NK-92 (cell line): Measurements from ENCODE around the gene HIVEP2.

Experiments used
- DNase-seq: peaks from one replicate; lab custom pipeline; 2025; ENCODE audit not compliant: unreplicated experiment; lab: John Stamatoyannopoulos, UW

HIVEP2 gene

GRCh38 chr6:142823256-142823902 is 121.6 kb downstream of the HIVEP2 start:
- no peak for DNase-seq

- DNase-seq, result no peak
Observed at GRCh38 chr6:142822842-142823241, 122.1 kb downstream of the HIVEP2 start.

GRCh38 chr6:142822383-142822782 is 122.6 kb downstream of the HIVEP2 start:
- no peak for DNase-seq

GRCh38 chr6:142821860-142822259 is 123.1 kb downstream of the HIVEP2 start:
- DNase-seq, result no peak

GRCh38 chr6:142821164-142821716 is 123.7 kb downstream of the HIVEP2 start:
- DNase-seq, result no peak

- no peak for DNase-seq
Observed at GRCh38 chr6:142820338-142821051, 124.5 kb downstream of the HIVEP2 start.

- DNase-seq, result no peak
Observed at GRCh38 chr6:142819603-142820337, 125.2 kb downstream of the HIVEP2 start.

- no peak for DNase-seq
Observed at GRCh38 chr6:142816486-142816885, 128.5 kb downstream of the HIVEP2 start.

GRCh38 chr6:142816031-142816430 is 128.9 kb downstream of the HIVEP2 start:
- DNase-seq, result no peak

GRCh38 chr6:142811923-142812322 is 133.1 kb downstream of the HIVEP2 start:
- DNase-seq, result no peak

- no peak for DNase-seq
Observed at GRCh38 chr6:142810952-142811514, 133.9 kb downstream of the HIVEP2 start.

- no peak for DNase-seq
Observed at GRCh38 chr6:142809947-142810346, 135.0 kb downstream of the HIVEP2 start.

- no peak for DNase-seq
Observed at GRCh38 chr6:142808405-142809061, 136.4 kb downstream of the HIVEP2 start.

- no peak for DNase-seq
Observed at GRCh38 chr6:142805042-142805441, 139.9 kb downstream of the HIVEP2 start.

GRCh38 chr6:142804490-142804889 is 140.5 kb downstream of the HIVEP2 start:
- DNase-seq, result no peak

GRCh38 chr6:142803495-142804058 is 141.4 kb downstream of the HIVEP2 start:
- no peak for DNase-seq

GRCh38 chr6:142803032-142803431 is 141.9 kb downstream of the HIVEP2 start:
- no peak for DNase-seq

GRCh38 chr6:142802124-142802523 is 142.9 kb downstream of the HIVEP2 start:
- DNase-seq, result no peak

- DNase-seq, result no peak
Observed at GRCh38 chr6:142800240-142800639, 144.7 kb downstream of the HIVEP2 start.

GRCh38 chr6:142799639-142800038 is 145.3 kb downstream of the HIVEP2 start:
- DNase-seq, result no peak

- no peak for DNase-seq
Observed at GRCh38 chr6:142797159-142797558, 147.8 kb downstream of the HIVEP2 start.
